Mesendoderm (in vitro differentiated cells): ENCODE data around the gene FAM72C.
"Not testable (repeated sequence)": the region's sequence is repeated elsewhere in the genome, so short reads cannot be mapped to it uniquely, and the experiment has no call there.

Experiments used
- DNase-seq: peaks from one replicate; pipeline ENCODE4 v3.0.0; 2013
- H2AK5ac ChIP-seq: 2 replicates; pipeline ENCODE4 v1.6.1; 2013; ENCODE audit warnings: low read length, inconsistent platforms
- H2BK120ac ChIP-seq: 2 replicates; pipeline ENCODE4 v1.6.1; 2013; ENCODE audit warnings: low read depth, mild to moderate bottlenecking, low read length, moderate library complexity, mixed read lengths
- H2BK15ac ChIP-seq: replicated peaks from 2 replicates; pipeline ENCODE4 v1.6.1; 2013; ENCODE audit warnings: low read depth, mild to moderate bottlenecking, moderate library complexity
- H2BK5ac ChIP-seq: 2 replicates; pipeline ENCODE4 v1.6.1; 2013; ENCODE audit warnings: low read length, inconsistent platforms
- H3K18ac ChIP-seq: 2 replicates; pipeline ENCODE4 v1.6.1; 2013; ENCODE audit warnings: mild to moderate bottlenecking, low read length, mixed read lengths
- H3K23ac ChIP-seq: one replicate; pipeline ENCODE4 v1.6.1; 2013; ENCODE audit warnings: low read length
- H3K27ac ChIP-seq: 2 replicates; pipeline ENCODE4 v1.5.1; 2013; ENCODE audit warnings: low read depth, mild to moderate bottlenecking, inconsistent platforms, low read length, moderate library complexity
- H3K27me3 ChIP-seq: 2 replicates; pipeline ENCODE4 v1.6.1; 2013; ENCODE audit warnings: low read length, control low read depth, mild to moderate bottlenecking, inconsistent platforms; ENCODE audit not compliant: insufficient read depth, poor library complexity
- H3K36me3 ChIP-seq: 2 replicates; pipeline ENCODE4 v1.6.1; 2013; ENCODE audit warnings: low read length, inconsistent platforms; ENCODE audit not compliant: control insufficient read depth, insufficient read depth
- H3K4ac ChIP-seq: one replicate; pipeline ENCODE4 v1.6.1; 2013; ENCODE audit warnings: low read depth, mild to moderate bottlenecking, low read length, moderate library complexity
- H3K4me1 ChIP-seq: 2 replicates; pipeline ENCODE4 v1.6.1; 2013; ENCODE audit warnings: low read depth, low read length, inconsistent platforms; ENCODE audit not compliant: control insufficient read depth
- H3K4me2 ChIP-seq: 2 replicates; pipeline ENCODE4 v1.6.1; 2013; ENCODE audit warnings: low read length
- H3K4me3 ChIP-seq: 2 replicates; pipeline ENCODE4 v1.5.1; 2013; ENCODE audit warnings: mild to moderate bottlenecking, low read length
- H3K56ac ChIP-seq: one replicate; pipeline ENCODE4 v1.6.1; 2013; ENCODE audit warnings: low read length
- H3K79me1 ChIP-seq: 2 replicates; pipeline ENCODE4 v1.6.1; 2013; ENCODE audit warnings: low read length, inconsistent platforms
- H3K79me2 ChIP-seq: 2 replicates; pipeline ENCODE4 v1.6.1; 2013; ENCODE audit warnings: mild to moderate bottlenecking, low read length; ENCODE audit not compliant: control insufficient read depth, insufficient read depth
- H3K9ac ChIP-seq: 2 replicates; pipeline ENCODE4 v1.6.1; 2013; ENCODE audit warnings: low read length, inconsistent platforms
- H4K5ac ChIP-seq: one replicate; pipeline ENCODE4 v1.6.1; 2013; ENCODE audit warnings: low read length
- H4K8ac ChIP-seq: one replicate; pipeline ENCODE4 v1.6.1; 2013; ENCODE audit warnings: low read depth, mild to moderate bottlenecking, control low read depth, low read length, moderate library complexity
- WGBS: extraction: QIAGEN DNeasy Blood & Tissue Kit; methylation state at CpG from one replicate; pipeline ENCODE4 v1.1.7; 2013; ENCODE audit warnings: low lambda C conversion rate, missing lambda C conversion rate; ENCODE audit not compliant: insufficient coverage; ENCODE audit errors: extremely low coverage; 5-methylcytosine and 5-hydroxymethylcytosine counted together

The FAM72C gene

GRCh38 chr1:143973876-143974414 lies 2.2 kb upstream of the FAM72C start:
- not testable (repeated sequence) for H3K36me3 ChIP-seq, H3K79me1 ChIP-seq, H3K9ac ChIP-seq, H3K4me3 ChIP-seq, H2AK5ac ChIP-seq, H3K27me3 ChIP-seq, H2BK5ac ChIP-seq, H2BK15ac ChIP-seq, H3K23ac ChIP-seq, H3K27ac ChIP-seq, H4K8ac ChIP-seq, H3K18ac ChIP-seq, H4K5ac ChIP-seq, H3K4me1 ChIP-seq, H3K79me2 ChIP-seq, H3K4me2 ChIP-seq, H3K56ac ChIP-seq, H2BK120ac ChIP-seq, H3K4ac ChIP-seq, DNase-seq
- WGBS, result no CpG with 5 or more reads among the region's 37 CpGs

GRCh38 chr1:143972753-143973326 lies 1.1 kb upstream of the FAM72C start:
- WGBS, result no CpG with 5 or more reads among the region's 48 CpGs
- H3K4me1 ChIP-seq, result not testable (repeated sequence)

GRCh38 chr1:143965860-143966259 lies 5.9 kb downstream of the FAM72C start:
- no CpG with 5 or more reads among the region's 1 CpG for WGBS
- not testable (repeated sequence) for H3K4me3 ChIP-seq, H2BK120ac ChIP-seq, H3K79me1 ChIP-seq, H3K4me1 ChIP-seq, H3K56ac ChIP-seq, DNase-seq, H3K4me2 ChIP-seq, H2AK5ac ChIP-seq, H3K27ac ChIP-seq, H3K23ac ChIP-seq, H3K36me3 ChIP-seq, H4K5ac ChIP-seq, H3K18ac ChIP-seq, H2BK5ac ChIP-seq, H4K8ac ChIP-seq, H3K27me3 ChIP-seq, H2BK15ac ChIP-seq, H3K4ac ChIP-seq, H3K9ac ChIP-seq, H3K79me2 ChIP-seq

More at GRCh38 chr1:143972753-143973326, 1.1 kb upstream of the FAM72C start:
- not testable (repeated sequence) for H2BK5ac ChIP-seq, H2BK15ac ChIP-seq, H4K5ac ChIP-seq, H2BK120ac ChIP-seq, H3K27ac ChIP-seq, H3K79me1 ChIP-seq, H3K27me3 ChIP-seq, H3K56ac ChIP-seq, H3K18ac ChIP-seq, H3K79me2 ChIP-seq, H3K4me3 ChIP-seq, H2AK5ac ChIP-seq, H3K36me3 ChIP-seq, H4K8ac ChIP-seq, DNase-seq, H3K4me2 ChIP-seq, H3K9ac ChIP-seq, H3K23ac ChIP-seq, H3K4ac ChIP-seq

- not testable (repeated sequence) for H3K79me2 ChIP-seq, H4K5ac ChIP-seq, H3K27me3 ChIP-seq, DNase-seq, H3K27ac ChIP-seq, H4K8ac ChIP-seq, H3K4me2 ChIP-seq, H2BK120ac ChIP-seq, H2BK5ac ChIP-seq, H2AK5ac ChIP-seq, H3K9ac ChIP-seq, H2BK15ac ChIP-seq, H3K79me1 ChIP-seq, H3K36me3 ChIP-seq, H3K56ac ChIP-seq, H3K23ac ChIP-seq, H3K4me1 ChIP-seq, H3K4me3 ChIP-seq, H3K4ac ChIP-seq, H3K18ac ChIP-seq
- no CpG with 5 or more reads among the region's 2 CpGs for WGBS
These were observed 7.5 kb downstream of the FAM72C start for GRCh38 chr1:143964294-143964693.

- H3K4me3 ChIP-seq, H2BK120ac ChIP-seq, H3K27ac ChIP-seq, H3K4me2 ChIP-seq, H3K4me1 ChIP-seq, H3K4ac ChIP-seq, H2BK5ac ChIP-seq, H3K56ac ChIP-seq, H3K27me3 ChIP-seq, DNase-seq, H3K23ac ChIP-seq, H3K18ac ChIP-seq, H3K79me2 ChIP-seq, H4K8ac ChIP-seq, H2BK15ac ChIP-seq, H3K36me3 ChIP-seq, H2AK5ac ChIP-seq, H4K5ac ChIP-seq, H3K79me1 ChIP-seq, H3K9ac ChIP-seq: not testable (repeated sequence)
- no CpG with 5 or more reads among the region's 3 CpGs for WGBS
These were observed 15.9 kb downstream of the FAM72C start for GRCh38 chr1:143955930-143956329.

- no CpG with 5 or more reads among the region's 1 CpG for WGBS
- H3K18ac ChIP-seq, H3K4me3 ChIP-seq, H3K4me1 ChIP-seq, H4K8ac ChIP-seq, DNase-seq, H3K9ac ChIP-seq, H3K79me1 ChIP-seq, H2AK5ac ChIP-seq, H3K4me2 ChIP-seq, H2BK120ac ChIP-seq, H3K79me2 ChIP-seq, H2BK5ac ChIP-seq, H3K27ac ChIP-seq, H3K4ac ChIP-seq, H3K23ac ChIP-seq, H3K56ac ChIP-seq, H2BK15ac ChIP-seq, H3K27me3 ChIP-seq, H4K5ac ChIP-seq, H3K36me3 ChIP-seq: not testable (repeated sequence)
These were observed 18.9 kb downstream of the FAM72C start for GRCh38 chr1:143952913-143953312.
